RWPE1 (cell line): Measurements from ENCODE around the gene DIDO1.

Source experiments
- CTCF ChIA-PET: fragments of 350-600 bp; sonication (Branson Sonifier 250); formaldehyde crosslinking; extraction: SDS; loops from one replicate; lab custom pipeline; 2021; lab: Yijun Ruan, JAX
- POLR2A ChIA-PET: fragments of 400-600 bp; formaldehyde crosslinking; extraction: SDS; loops from one replicate; lab custom pipeline; 2020; ENCODE audit warnings: antibody characterized with exemption; ENCODE audit not compliant: low non-redundant PET; lab: Yijun Ruan, JAX
- DNase-seq: peaks from one replicate; pipeline ENCODE4 v3.0.0; 2012; ENCODE audit warnings: low spot score
- H3K27ac ChIP-seq: fragments of 450-650 bp; 2 replicates; pipeline ENCODE4 v1.5.1; 2017
- CTCF ChIP-seq: fragments of 450-650 bp; conservative IDR thresholded peaks from 2 replicates; pipeline ENCODE4 v1.5.1; 2017; ENCODE audit warnings: low read depth, mild to moderate bottlenecking

The DIDO1 gene

DNA sequence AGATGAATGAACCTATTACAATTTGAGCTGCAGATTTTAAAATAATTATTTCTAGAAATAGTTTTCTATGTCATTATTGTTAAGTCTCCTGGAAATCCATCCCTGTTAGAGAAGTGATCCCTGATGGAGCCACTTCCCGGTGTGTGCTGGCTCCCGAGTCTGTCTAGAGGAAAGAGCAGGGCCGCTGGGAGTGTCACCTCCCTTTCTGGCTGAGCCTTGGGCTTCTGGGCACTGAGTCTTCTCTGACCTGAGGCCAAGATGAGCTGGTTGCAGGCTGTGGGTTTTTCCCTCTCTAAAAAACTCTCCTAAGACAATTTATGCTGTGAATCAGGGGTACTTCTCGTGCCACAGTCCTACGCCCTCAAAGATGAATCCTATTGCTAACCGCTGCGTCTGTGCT is 35.9 kb downstream of the DIDO1 start:
- POLR2A ChIA-PET = no interaction called here

GRCh38 chr20:62889871-62890270 is 36.4 kb downstream of the DIDO1 start:
- H3K27ac ChIP-seq = peak overlapping the region; percentile 75
- POLR2A ChIA-PET = no interaction called here
- DNase-seq = no peak
- no peak for TF ChIP-seq CTCF
- CTCF ChIA-PET = interaction anchor here (0.6 to 3.6 kb wide), 4 partner anchors 10 to 648 kb away, joined by 4 to 33 read pairs (median 6); no protein-coding TSS in a partner anchor

More for the DNA sequence above, 35.9 kb downstream of the DIDO1 start:
- no peak for TF ChIP-seq CTCF
- CTCF ChIA-PET = interaction anchor here (0.6 to 3.6 kb wide), 3 partner anchors 9 to 647 kb away, joined by 4 to 33 read pairs (median 5); no protein-coding TSS in a partner anchor
- no peak for DNase-seq
- H3K27ac ChIP-seq = peak overlapping the region; percentile 18

DNA sequence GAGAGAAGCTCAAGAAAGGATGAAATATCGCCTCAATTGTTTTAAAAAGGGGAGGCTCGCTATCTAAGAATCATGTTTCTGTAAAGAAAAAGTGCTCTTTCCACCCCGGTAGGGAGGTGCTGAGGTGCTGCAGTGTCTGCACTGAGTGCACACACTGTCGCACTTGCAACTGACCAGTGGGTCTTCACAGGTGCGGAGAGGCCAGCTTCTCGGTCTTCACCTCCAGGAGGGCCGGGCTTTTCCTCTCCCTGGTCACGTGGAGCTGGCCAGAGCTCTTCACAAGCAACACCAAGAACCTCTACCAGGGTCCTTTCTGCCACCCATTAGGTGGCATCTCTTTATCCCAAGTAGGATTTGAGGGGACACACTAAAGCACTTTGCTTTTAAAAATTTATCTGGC is 36.9 kb downstream of the DIDO1 start:
- DNase-seq = no peak
- ChIA-PET CTCF (interaction anchor here (1.3 to 3.6 kb wide), 3 partner anchors 11 to 66 kb away, joined by 3 to 33 read pairs (median 7); no protein-coding TSS in a partner anchor), POLR2A (no interaction called here)
- TF ChIP-seq CTCF = no peak
- H3K27ac ChIP-seq = peak overlapping the region; percentile 75

GRCh38 chr20:62888910-62889309 is 37.4 kb downstream of the DIDO1 start:
- no peak for DNase-seq
- POLR2A ChIA-PET = no interaction called here
- CTCF ChIA-PET = interaction anchor here (1.3 to 3.6 kb wide), 3 partner anchors 11 to 66 kb away, joined by 3 to 33 read pairs (median 7); no protein-coding TSS in a partner anchor
- TF ChIP-seq CTCF = no peak
- H3K27ac ChIP-seq = peak overlapping the region; percentile 75

DNA sequence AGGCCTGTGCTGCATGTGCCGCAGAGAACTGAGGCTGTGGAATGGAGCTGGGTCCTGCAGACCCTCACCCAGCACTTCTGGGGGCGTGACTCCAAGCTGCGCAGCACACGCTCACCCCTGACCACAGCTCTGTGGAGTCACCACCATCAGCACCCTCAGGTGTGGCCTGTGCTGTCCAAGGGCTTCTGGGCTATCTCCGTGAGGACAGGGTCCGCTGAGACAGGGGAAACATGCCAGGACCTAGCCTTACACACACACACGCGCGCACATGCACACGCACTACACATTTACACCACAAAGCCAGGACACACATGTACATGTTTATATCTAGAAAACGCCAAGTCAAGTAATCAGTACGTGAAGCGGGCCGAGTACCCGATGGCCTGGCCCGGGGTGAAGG is 37.9 kb downstream of the DIDO1 start:
- CTCF ChIA-PET = interaction anchor here (1.1 to 3.6 kb wide), 5 partner anchors 12 to 80 kb away, joined by 3 to 33 read pairs (median 6); no protein-coding TSS in a partner anchor
- H3K27ac ChIP-seq = peak overlapping the region; percentile 75
- POLR2A ChIA-PET = no interaction called here
- TF ChIP-seq CTCF = no peak
- DNase-seq = no peak

- peak overlapping the region; percentile 75 for H3K27ac ChIP-seq
- DNase-seq = no peak
- POLR2A ChIA-PET = interaction anchor here (1.1 kb wide), 1 partner anchor 12 kb away, joined by 5 read pairs; no protein-coding TSS in a partner anchor
- TF ChIP-seq CTCF = no peak
- CTCF ChIA-PET = interaction anchor here (0.8 to 3.6 kb wide), 7 partner anchors 12 to 80 kb away, joined by 3 to 33 read pairs (median 6); no protein-coding TSS in a partner anchor
These were observed 38.5 kb downstream of the DIDO1 start for GRCh38 chr20:62887860-62888239.
